IPS-11a (cell line): ENCODE data around the gene DNAH6.

Experiments used
- H3K4me3 ChIP-seq: one replicate; pipeline ENCODE4 v1.5.1; 2013; ENCODE audit warnings: low read depth, low read length, control low read depth

Gene DNAH6

GRCh38 chr2:84788498-84788897 lies 272.2 kb downstream of the DNAH6 start:
- H3K4me3 ChIP-seq, result no peak overlapping the region

GRCh38 chr2:84792856-84793522 lies 276.7 kb downstream of the DNAH6 start:
- H3K4me3 ChIP-seq, result no peak overlapping the region

DNA sequence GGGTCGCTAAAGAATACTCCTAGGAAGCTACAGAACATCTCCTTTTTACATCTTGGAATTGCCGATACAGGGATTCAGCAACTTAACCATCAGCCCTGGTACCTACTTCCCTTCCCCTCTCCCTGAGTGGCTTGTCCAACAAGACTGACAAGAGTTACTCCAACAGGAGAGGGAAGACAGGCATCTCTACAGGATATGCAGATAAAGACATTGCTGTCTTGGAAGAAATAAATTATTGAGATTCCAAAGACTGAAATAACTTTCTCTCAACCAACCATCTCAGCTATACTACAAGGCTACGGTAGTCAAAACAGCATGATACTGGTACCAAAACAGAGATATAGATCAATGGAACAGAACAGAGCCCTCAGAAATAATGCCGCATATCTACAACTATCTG lies 277.3 kb downstream of the DNAH6 start:
- H3K4me3 ChIP-seq, result no peak overlapping the region

DNA sequence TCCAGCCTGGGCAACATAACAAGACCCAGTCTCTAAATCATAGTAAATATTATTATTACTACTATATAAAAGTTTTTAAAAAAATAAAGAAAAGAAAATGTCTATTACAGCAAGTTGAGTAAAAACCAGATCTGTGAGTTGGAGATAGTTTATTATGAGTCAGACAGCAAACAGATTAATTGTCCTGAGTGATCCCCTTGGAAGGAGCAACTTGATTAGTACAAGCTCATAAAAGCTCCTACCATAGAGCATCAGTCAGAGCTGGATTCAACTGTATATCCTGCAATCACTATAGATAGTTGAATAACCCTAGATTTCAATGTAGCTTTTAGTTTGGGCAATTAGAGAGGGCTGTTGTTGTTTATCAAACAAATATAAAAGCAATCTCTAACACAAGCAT lies 280.5 kb downstream of the DNAH6 start:
- H3K4me3 ChIP-seq, result no peak overlapping the region

GRCh38 chr2:84797271-84797670 lies 281.0 kb downstream of the DNAH6 start:
- no peak overlapping the region for H3K4me3 ChIP-seq

- H3K4me3 ChIP-seq, result no peak overlapping the region
Observed at GRCh38 chr2:84799772-84800171, 283.5 kb downstream of the DNAH6 start.

DNA sequence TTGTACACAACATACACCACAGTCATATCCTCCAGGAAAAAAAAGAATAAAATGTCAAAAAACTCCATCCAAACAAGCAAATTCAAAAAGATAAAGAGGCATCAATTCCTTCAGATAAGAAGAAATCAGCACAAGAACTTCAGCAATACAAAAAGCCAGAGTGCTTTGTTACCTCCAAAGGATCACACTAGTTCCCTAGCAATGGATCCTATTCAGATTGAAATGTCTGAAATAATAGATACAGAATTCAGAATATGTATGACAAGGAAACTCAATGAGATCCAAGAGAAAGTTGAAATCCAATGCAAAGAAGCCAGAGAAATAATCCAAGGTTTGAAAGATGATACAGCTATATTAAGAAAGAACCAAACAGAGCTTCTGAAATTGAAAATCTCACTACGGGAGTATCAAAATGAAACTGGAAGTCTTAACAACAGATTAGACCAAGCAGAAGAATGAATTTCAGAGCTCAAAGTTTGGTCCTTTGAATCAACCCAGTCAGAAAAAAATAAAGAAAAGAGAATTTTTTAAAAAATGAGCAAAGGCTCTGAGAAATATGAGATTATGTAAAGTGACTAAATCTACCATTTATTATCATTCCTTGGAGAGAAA lies 284.0 kb downstream of the DNAH6 start:
- H3K4me3 ChIP-seq, result no peak overlapping the region

DNA sequence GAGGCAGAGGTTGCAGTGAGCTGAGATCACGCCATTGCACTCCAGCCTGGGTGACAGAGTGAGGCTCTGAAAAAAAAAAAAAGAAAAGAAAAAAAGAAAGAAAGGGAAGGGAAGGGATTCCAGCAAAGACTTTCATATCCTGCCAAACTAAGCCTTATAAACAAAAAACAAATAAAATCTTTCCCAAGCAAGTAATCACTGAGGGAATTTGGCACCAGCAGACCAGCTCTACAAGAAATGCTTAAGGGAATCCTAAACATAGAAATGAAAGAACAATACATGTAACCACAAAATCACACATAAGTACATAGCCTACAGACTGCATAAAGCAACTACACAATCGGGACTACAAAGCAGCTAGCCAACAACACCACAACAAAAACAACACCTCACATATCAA lies 285.5 kb downstream of the DNAH6 start:
- no peak overlapping the region for H3K4me3 ChIP-seq

DNA sequence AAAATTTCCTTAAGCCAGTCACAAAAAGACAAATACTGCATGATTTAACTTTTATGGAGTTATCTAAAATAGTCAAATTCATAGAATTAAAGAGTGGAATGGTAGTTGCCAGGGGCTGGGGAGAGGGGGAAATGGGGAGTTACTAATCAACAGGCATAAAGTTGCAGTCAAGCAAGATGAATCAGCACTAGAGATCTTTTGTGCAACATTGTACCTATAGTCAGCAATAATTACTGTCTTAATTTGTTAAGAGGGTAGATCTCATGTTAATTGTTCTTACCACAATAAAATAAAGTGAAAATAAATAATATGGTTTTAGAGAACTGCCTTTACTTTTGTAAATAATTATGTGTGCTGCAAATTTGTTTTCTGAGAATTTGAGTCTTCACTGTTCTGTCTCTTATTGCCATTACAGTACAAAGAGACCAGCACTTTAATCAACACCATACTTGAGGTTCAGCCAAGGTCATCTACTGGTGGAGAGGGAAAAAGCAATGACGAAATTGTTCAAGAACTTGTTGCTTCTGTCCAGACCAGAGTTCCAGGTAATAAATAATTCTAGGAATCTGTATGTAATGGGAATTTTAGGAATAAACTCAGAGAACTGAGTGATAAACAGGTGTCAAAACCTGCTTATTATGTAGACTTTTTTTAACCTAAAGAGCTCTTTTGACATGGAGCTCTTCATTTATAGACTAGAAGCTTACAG lies 289.1 kb downstream of the DNAH6 start:
- no peak overlapping the region for H3K4me3 ChIP-seq

- no peak overlapping the region for H3K4me3 ChIP-seq
Observed at GRCh38 chr2:84807063-84807485, 290.8 kb downstream of the DNAH6 start.

- H3K4me3 ChIP-seq, result no peak overlapping the region
Observed at GRCh38 chr2:84808279-84808678, 292.0 kb downstream of the DNAH6 start.

DNA sequence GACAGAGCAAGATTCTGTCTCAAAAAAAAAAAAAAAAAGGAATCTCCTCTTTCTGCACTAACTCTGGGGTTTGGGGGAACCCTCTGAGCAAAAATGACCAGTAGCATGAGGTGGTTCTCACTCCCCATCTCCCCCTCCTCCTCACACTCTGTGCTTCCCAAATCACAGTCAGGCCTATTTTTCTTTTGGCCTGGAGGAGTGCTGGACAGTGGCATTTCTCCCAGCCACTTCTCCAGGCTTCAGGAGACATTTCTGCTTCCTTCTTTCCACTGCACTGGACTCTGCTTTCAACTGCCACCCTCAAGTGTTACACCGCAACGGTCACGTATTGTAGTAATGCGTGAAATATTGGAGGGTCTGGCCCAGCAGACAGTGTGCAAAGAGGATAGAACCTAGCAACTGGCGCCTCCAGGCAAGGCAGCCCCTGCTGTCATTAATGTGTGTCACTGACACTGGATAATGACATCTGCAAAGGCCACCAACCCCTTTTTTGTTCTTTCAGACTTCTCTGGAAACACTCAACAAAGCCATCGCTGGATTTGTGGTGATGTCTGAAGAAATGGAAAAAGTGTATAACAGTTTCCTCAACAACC lies 295.6 kb downstream of the DNAH6 start:
- no peak overlapping the region for H3K4me3 ChIP-seq

GRCh38 chr2:84815146-84815545 lies 298.8 kb downstream of the DNAH6 start:
- H3K4me3 ChIP-seq, result no peak overlapping the region

GRCh38 chr2:84816426-84817026 lies 300.2 kb downstream of the DNAH6 start:
- H3K4me3 ChIP-seq, result no peak overlapping the region

- H3K4me3 ChIP-seq, result no peak overlapping the region
Observed at GRCh38 chr2:84817239-84817655, 300.9 kb downstream of the DNAH6 start.

DNA sequence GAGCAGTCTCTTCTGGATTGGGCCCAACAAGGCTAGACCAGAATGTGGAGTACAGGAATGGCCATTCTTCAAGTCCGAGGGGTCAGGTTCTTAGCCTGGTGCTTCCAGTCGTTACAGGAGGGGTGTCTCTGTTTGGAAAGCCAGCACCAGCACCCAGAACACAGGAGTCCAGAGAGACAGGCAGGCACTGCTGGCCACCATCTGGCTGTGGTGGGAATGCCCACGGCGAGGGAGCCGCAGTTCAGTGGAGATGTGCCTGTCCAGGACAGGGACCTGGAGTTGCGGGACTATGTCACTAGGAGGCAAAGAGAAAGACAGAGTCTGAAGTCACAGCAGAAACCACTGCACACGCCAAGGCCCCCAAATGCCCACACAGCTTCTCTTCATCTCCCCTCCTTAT lies 305.5 kb downstream of the DNAH6 start:
- H3K4me3 ChIP-seq, result no peak overlapping the region

GRCh38 chr2:84823229-84823628 lies 306.9 kb downstream of the DNAH6 start:
- H3K4me3 ChIP-seq, result no peak overlapping the region

DNA sequence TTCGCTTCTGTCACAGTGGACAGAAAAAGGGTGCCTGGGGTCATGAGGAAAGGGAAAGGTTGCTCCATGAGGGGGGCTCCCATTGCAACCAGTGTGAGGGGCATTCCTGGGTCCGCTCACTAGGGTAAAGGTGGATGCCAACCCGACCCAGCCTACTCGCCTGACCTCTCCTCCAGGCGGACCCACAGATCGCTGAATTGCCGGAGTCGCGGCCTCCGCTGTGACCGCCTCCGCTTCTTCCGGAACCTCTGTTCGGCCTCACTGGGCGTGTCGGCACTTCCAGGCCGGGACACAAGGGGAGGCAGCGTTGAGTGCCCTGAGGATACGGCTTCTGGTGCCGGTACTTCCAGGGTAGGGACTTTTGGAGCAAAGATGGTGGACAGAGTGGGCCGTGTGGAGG lies 307.5 kb downstream of the DNAH6 start:
- H3K4me3 ChIP-seq, result no peak overlapping the region

- H3K4me3 ChIP-seq, result no peak overlapping the region
Observed at GRCh38 chr2:84827978-84828575, 311.8 kb downstream of the DNAH6 start.

DNA sequence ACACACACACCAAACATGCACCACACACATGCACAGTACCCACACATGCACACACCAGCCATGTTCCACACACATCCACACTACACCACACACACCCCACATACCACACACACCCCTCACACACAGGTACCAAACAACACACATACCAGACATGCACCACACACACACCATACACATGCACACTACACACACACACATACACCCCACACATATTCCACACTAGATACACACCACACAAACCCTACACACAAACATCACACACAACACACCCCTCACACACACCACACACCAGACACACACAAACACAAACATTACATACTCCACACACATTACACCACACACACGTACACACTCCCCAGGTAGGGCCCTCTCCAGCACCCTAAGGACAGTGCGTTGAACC lies 313.4 kb downstream of the DNAH6 start:
- H3K4me3 ChIP-seq, result no peak overlapping the region

DNA sequence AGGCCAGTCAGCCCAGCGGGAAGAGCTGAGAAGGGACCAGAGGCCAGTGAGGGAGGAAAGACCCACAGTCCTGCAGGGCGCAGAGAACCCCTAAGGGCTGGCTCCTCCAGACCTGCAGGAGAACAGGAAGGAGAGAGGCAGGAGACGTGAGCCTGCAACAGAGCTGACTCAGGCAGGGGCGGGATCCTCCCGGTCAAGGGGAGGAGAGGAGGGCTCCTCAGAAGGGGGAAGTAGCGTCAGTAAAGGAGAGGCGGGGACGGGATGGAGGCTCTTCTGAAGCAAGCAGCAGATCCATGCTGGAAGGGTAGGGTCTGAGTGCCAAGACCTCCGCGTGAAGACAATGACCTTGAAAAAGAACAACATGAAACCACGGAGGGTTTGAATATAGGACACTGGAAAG lies 313.8 kb downstream of the DNAH6 start:
- H3K4me3 ChIP-seq, result no peak overlapping the region
